Activated CD8-positive, alpha-beta T cell treated with anti-CD3 and anti-CD28 coated beads for 36 hours (primary cell): Measurements from ENCODE around the gene ACTMAP. TPM values are rescaled to one million over a fixed set of nuclear protein-coding genes. Genes with fewer than 3 reads are reported as not detected.

Experiments
- ATAC-seq: fragments of 200-7000 bp; cut with Tn5 transposase; one replicate; pipeline ENCODE4 v1.10.0; 2021; ENCODE audit warnings: mild to moderate bottlenecking, moderate library complexity
- CTCF ChIA-PET: fragments of 350-600 bp; sonication (Branson Sonifier 250); formaldehyde crosslinking; loops from one replicate; lab custom pipeline; 2021; ENCODE audit warnings: antibody characterized with exemption; lab: Charles Lee
- POLR2A ChIA-PET: fragments of 350-600 bp; sonication (Branson Sonifier 250); formaldehyde crosslinking; loops from one replicate; lab custom pipeline; 2021; ENCODE audit warnings: antibody characterized with exemption; lab: Charles Lee
- DNase-seq: peaks from one replicate; pipeline ENCODE4 v3.0.0-alpha.2; 2020
- H3K27ac Mint-ChIP-seq: one replicate; pipeline ENCODE4 v1.8.0; 2021; ENCODE audit warnings: mild to moderate bottlenecking, mixed read lengths
- H3K27me3 Mint-ChIP-seq: one replicate; pipeline ENCODE4 v1.8.0; 2021; ENCODE audit warnings: mixed read lengths
- H3K36me3 Mint-ChIP-seq: one replicate; pipeline ENCODE4 v1.8.0; 2021; ENCODE audit warnings: low read depth, mixed read lengths
- H3K4me1 Mint-ChIP-seq: one replicate; pipeline ENCODE4 v1.8.0; 2021; ENCODE audit warnings: low read depth, mixed read lengths
- H3K4me3 Mint-ChIP-seq: one replicate; pipeline ENCODE4 v1.8.0; 2021; ENCODE audit warnings: mild to moderate bottlenecking, moderate library complexity, mixed read lengths
- H3K9me3 Mint-ChIP-seq: one replicate; pipeline ENCODE4 v1.8.0; 2021; ENCODE audit warnings: mixed read lengths
- CTCF ChIP-seq: fragments of 200-600 bp; IDR thresholded peaks from one replicate; pipeline ENCODE4 v1.8.0; 2022; ENCODE audit warnings: antibody characterized with exemption, mild to moderate bottlenecking
- intact Hi-C: fragments of 100-400 bp; cut with micrococcal nuclease; formaldehyde crosslinking; loops from one replicate; pipeline ENCODE4 v1.10.0; 2022
- total RNA-seq, 2 experiments: library from RNA; stranded (reverse); gene quantifications; one replicate each; pipeline ENCODE4 v1.2.3, GENCODE V29; 2021

Gene ACTMAP
- total RNA-seq, 2 experiments from 2014 or later: 12.8 to 14.2 TPM

DNA sequence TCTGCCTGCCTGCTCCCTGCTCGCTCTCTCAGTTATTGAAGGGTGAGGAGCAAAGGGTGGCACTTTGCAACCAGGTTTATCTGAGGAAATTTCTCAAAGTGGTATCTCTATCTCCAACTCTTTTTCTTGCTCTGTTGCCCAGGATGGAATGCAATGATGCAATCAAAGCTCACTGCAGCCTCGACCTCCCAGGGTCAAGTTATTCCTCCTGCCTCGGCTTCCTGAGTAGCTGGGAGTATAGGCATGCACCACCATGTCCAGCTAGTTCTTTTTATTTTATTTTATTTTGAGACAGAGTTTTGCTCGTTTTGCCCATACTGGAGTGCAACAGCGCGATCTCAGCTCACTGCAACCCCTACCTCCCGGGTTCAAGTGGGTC lies 4.9 kb downstream of the ACTMAP start:
- H3K4me3 Mint-ChIP-seq: no peak overlapping the region
- H3K9me3 Mint-ChIP-seq: no peaks in the 10 kb centered on the region
- peaks cover 5% of the 10 kb centered on the region for H3K36me3 Mint-ChIP-seq
- ChIA-PET POLR2A (interaction anchor here (0.6 to 2.2 kb wide), 5 partner anchors 8 to 83 kb away, joined by 3 to 7 read pairs (median 4); partner anchors contain the start of gene RAB4B), CTCF (interaction anchor here (1.7 kb wide), 2 partner anchors 61 to 74 kb away, joined by 4 read pairs; no protein-coding TSS in a partner anchor)
- peaks cover 15% of the 10 kb centered on the region for H3K4me1 Mint-ChIP-seq
- DNase-seq: no peak
- intact Hi-C loops: no loop called here
- no peaks in the 10 kb centered on the region for H3K27me3 Mint-ChIP-seq
- no peak overlapping the region for H3K27ac Mint-ChIP-seq
- no peak for TF ChIP-seq CTCF
- ATAC-seq: no peak

DNA sequence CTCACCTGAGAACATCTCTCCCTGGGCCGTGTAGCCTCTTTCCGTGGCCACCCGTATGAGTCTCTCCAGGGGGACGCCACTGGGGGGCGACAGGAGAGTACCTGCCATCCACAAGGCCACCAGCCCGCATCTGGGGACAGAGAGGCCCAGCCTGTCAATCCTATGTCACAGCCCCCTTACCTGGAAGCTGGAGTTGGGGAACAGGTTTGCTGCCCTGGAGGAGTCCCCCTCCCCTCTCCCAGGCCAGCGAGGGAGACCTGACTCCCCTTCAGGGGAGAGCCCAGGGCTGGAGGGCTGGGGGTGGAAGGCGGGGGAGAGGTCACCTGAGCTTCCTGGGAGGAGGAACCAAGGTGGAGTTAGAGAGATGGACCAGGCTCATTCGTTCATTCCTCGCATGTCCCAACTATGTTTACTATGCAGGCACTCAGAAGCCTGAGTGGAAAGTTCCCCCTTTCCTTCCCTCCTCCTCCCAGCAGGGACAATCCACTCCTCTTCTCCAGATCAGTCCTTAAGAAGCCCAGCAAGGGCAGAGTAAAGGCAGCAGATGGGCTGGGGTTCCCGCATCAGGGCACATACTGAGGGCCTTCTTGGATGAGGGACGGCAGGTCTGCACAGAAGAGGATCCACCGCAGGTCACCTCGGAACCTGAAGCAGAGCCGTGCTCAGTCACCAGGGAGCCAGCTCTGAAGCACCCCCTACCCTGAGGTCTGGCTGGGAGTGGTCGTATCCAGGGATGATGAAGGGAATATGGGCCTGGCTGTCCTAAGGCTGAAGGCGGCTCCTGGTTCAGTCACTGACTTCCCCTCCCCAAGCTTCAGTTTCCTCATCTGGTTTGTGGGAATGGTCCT lies 5.5 kb downstream of the ACTMAP start:
- POLR2A ChIA-PET: interaction anchor here (0.6 to 2.2 kb wide), 6 partner anchors 9 to 82 kb away, joined by 3 to 7 read pairs (median 4); partner anchors contain the start of gene RAB4B
- Mint-ChIP-seq H3K27me3 (no peaks in the 10 kb centered on the region), H3K36me3 (no peaks in the 10 kb centered on the region), H3K4me3 (no peak overlapping the region), H3K9me3 (no peaks in the 10 kb centered on the region), H3K27ac (no peak overlapping the region), H3K4me1 (peaks cover 9% of the 10 kb centered on the region)
- CTCF ChIA-PET: interaction anchor here (0.6 to 1.7 kb wide), 6 partner anchors 10 to 87 kb away, joined by 3 to 5 read pairs (median 4); no protein-coding TSS in a partner anchor
- intact Hi-C loops: no loop called here
- DNase-seq: peak; percentile 73
- peak; percentile 42 for TF ChIP-seq CTCF
- peak; percentile 85 for ATAC-seq

- no peak for ATAC-seq
- TF ChIP-seq CTCF: no peak
- no peak overlapping the region for H3K27ac Mint-ChIP-seq
- intact Hi-C loops: no loop called here
- H3K4me3 Mint-ChIP-seq: no peak overlapping the region
- no peak for DNase-seq
- H3K36me3 Mint-ChIP-seq: no peaks in the 10 kb centered on the region
- ChIA-PET CTCF (interaction anchor here (0.6 to 1.7 kb wide), 4 partner anchors 10 to 86 kb away, joined by 3 to 5 read pairs (median 4); no protein-coding TSS in a partner anchor), POLR2A (interaction anchor here (0.6 to 2.2 kb wide), 3 partner anchors 42 to 81 kb away, joined by 3 to 7 read pairs (median 3); no protein-coding TSS in a partner anchor)
- peaks cover 5% of the 10 kb centered on the region for H3K4me1 Mint-ChIP-seq
- H3K9me3 Mint-ChIP-seq: no peaks in the 10 kb centered on the region
- no peaks in the 10 kb centered on the region for H3K27me3 Mint-ChIP-seq
Measured at GRCh38 chr19:40743926-40744325, 6.4 kb downstream of the ACTMAP start.

GRCh38 chr19:40742886-40743285 lies 7.4 kb downstream of the ACTMAP start:
- TF ChIP-seq CTCF: no peak
- Mint-ChIP-seq H3K36me3 (no peaks in the 10 kb centered on the region), H3K27ac (no peak overlapping the region), H3K4me3 (no peak overlapping the region), H3K4me1 (no peaks in the 10 kb centered on the region), H3K27me3 (no peaks in the 10 kb centered on the region), H3K9me3 (no peaks in the 10 kb centered on the region)
- DNase-seq: no peak
- intact Hi-C loops: no loop called here
- POLR2A ChIA-PET: interaction anchor here (0.6 kb wide), 1 partner anchor 1164 kb away, joined by 3 read pairs; no protein-coding TSS in a partner anchor
- CTCF ChIA-PET: interaction anchor here (1.3 to 1.7 kb wide), 3 partner anchors 9 to 65 kb away, joined by 3 to 7 read pairs (median 5); no protein-coding TSS in a partner anchor
- ATAC-seq: no peak

GRCh38 chr19:40742477-40742876 lies 7.8 kb downstream of the ACTMAP start:
- no peak for ATAC-seq
- Mint-ChIP-seq H3K36me3 (peaks cover 2% of the 10 kb centered on the region), H3K4me3 (no peak overlapping the region), H3K27ac (no peak overlapping the region), H3K9me3 (no peaks in the 10 kb centered on the region), H3K27me3 (no peaks in the 10 kb centered on the region), H3K4me1 (no peaks in the 10 kb centered on the region)
- CTCF ChIA-PET: interaction anchor here (1.7 kb wide), 1 partner anchor 9 kb away, joined by 7 read pairs; no protein-coding TSS in a partner anchor
- intact Hi-C loops: no loop called here
- no peak for TF ChIP-seq CTCF
- no peak for DNase-seq
- POLR2A ChIA-PET: no interaction called here
